Measurements from ENCODE around the gene CCDC7.
"Not testable (repeated sequence)": the region's sequence is repeated elsewhere in the genome, so short reads cannot be mapped to it uniquely, and the experiment has no call there.

The CCDC7 gene

GRCh38 chr10:32562695-32563094 is 116.8 kb downstream of the CCDC7 start:
- DNase-seq (ENCODE audit: low read depth in 2 of 2), result not testable (repeated sequence)

GRCh38 chr10:32577448-32577847 is 131.5 kb downstream of the CCDC7 start:
- DNase-seq (ENCODE audit: low read depth in 2 of 2), result no peak

GRCh38 chr10:32582946-32583345 is 137.0 kb downstream of the CCDC7 start:
- no peak for DNase-seq (ENCODE audit: low read depth in 2 of 2)

GRCh38 chr10:32598022-32598421 is 152.1 kb downstream of the CCDC7 start:
- not testable (repeated sequence) for DNase-seq (ENCODE audit: low read depth in 2 of 2)

- no peak for DNase-seq (ENCODE audit: low read depth in 2 of 2)
Observed at GRCh38 chr10:32600317-32600716, 154.4 kb downstream of the CCDC7 start.

GRCh38 chr10:32601562-32601961 is 155.6 kb downstream of the CCDC7 start:
- not testable (repeated sequence) for DNase-seq (ENCODE audit: low read depth in 2 of 2)

- no peak for DNase-seq (ENCODE audit: low read depth in 2 of 2)
Observed at GRCh38 chr10:32605787-32606186, 159.8 kb downstream of the CCDC7 start.

GRCh38 chr10:32610543-32610942 is 164.6 kb downstream of the CCDC7 start:
- not testable (repeated sequence) for DNase-seq (ENCODE audit: low read depth in 2 of 2)

GRCh38 chr10:32616438-32616837 is 170.5 kb downstream of the CCDC7 start:
- DNase-seq (ENCODE audit: low read depth in 2 of 2), result no peak

- DNase-seq (ENCODE audit: low read depth in 2 of 2), result no peak
Observed at GRCh38 chr10:32618482-32618881, 172.5 kb downstream of the CCDC7 start.

GRCh38 chr10:32621969-32622368 is 176.0 kb downstream of the CCDC7 start:
- no peak for DNase-seq (ENCODE audit: low read depth in 2 of 2)

- DNase-seq (ENCODE audit: low read depth in 2 of 2), result no peak
Observed at GRCh38 chr10:32622409-32622808, 176.5 kb downstream of the CCDC7 start.

- no peak for DNase-seq (ENCODE audit: low read depth in 2 of 2)
Observed at GRCh38 chr10:32627183-32627582, 181.2 kb downstream of the CCDC7 start.

- no peak for DNase-seq (ENCODE audit: low read depth in 2 of 2)
Observed at GRCh38 chr10:32629910-32630309, 184.0 kb downstream of the CCDC7 start.

- no peak for DNase-seq (ENCODE audit: low read depth in 2 of 2)
Observed at GRCh38 chr10:32646535-32646934, 200.6 kb downstream of the CCDC7 start.

GRCh38 chr10:32650246-32650655 is 204.3 kb downstream of the CCDC7 start:
- DNase-seq (ENCODE audit: low read depth in 2 of 2), result no peak

GRCh38 chr10:32657430-32657829 is 211.5 kb downstream of the CCDC7 start:
- DNase-seq (ENCODE audit: low read depth in 2 of 2), result not testable (repeated sequence)

- no peak for DNase-seq (ENCODE audit: low read depth in 2 of 2)
Observed at GRCh38 chr10:32661346-32661745, 215.4 kb downstream of the CCDC7 start.

- DNase-seq (ENCODE audit: low read depth in 2 of 2), result no peak
Observed at GRCh38 chr10:32680803-32681557, 235.0 kb downstream of the CCDC7 start.

- DNase-seq (ENCODE audit: low read depth in 2 of 2), result no peak
Observed at GRCh38 chr10:32684291-32684690, 238.4 kb downstream of the CCDC7 start.

- no peak for DNase-seq (ENCODE audit: low read depth in 2 of 2)
Observed at GRCh38 chr10:32687116-32687515, 241.2 kb downstream of the CCDC7 start.

- no peak for DNase-seq (ENCODE audit: low read depth in 2 of 2)
Observed at GRCh38 chr10:32687546-32687945, 241.6 kb downstream of the CCDC7 start.

- DNase-seq (ENCODE audit: low read depth in 2 of 2), result no peak
Observed at GRCh38 chr10:32692174-32692573, 246.2 kb downstream of the CCDC7 start.

- DNase-seq (ENCODE audit: low read depth in 2 of 2), result no peak
Observed at GRCh38 chr10:32693441-32693979, 247.6 kb downstream of the CCDC7 start.
